ENCODE data around the gene BLMH.
"Not testable (repeated sequence)": the region's sequence is repeated elsewhere in the genome, so short reads cannot be mapped to it uniquely, and the experiment has no call there.

BLMH gene

GRCh38 chr17:30225919-30226553, 65.7 kb downstream of the BLMH start:
- DNase-seq = no peak

- no peak for DNase-seq
These were observed 66.6 kb downstream of the BLMH start for GRCh38 chr17:30225112-30225511.

GRCh38 chr17:30224419-30224960, 67.3 kb downstream of the BLMH start:
- no peak for DNase-seq

- no peak for DNase-seq
These were observed 69.0 kb downstream of the BLMH start for GRCh38 chr17:30222721-30223175.

- no peak for DNase-seq
These were observed 69.5 kb downstream of the BLMH start for GRCh38 chr17:30222251-30222650.

GRCh38 chr17:30221346-30221745, 70.4 kb downstream of the BLMH start:
- no peak for DNase-seq

- DNase-seq = no peak
These were observed 71.3 kb downstream of the BLMH start for GRCh38 chr17:30220414-30220813.

- no peak for DNase-seq
These were observed 71.9 kb downstream of the BLMH start for GRCh38 chr17:30219833-30220232.

- no peak for DNase-seq
These were observed 72.4 kb downstream of the BLMH start for GRCh38 chr17:30219315-30219714.

GRCh38 chr17:30218799-30219198, 72.9 kb downstream of the BLMH start:
- no peak for DNase-seq

GRCh38 chr17:30217746-30218245, 73.9 kb downstream of the BLMH start:
- no peak for DNase-seq

GRCh38 chr17:30217054-30217453, 74.7 kb downstream of the BLMH start:
- no peak for DNase-seq

- DNase-seq = no peak
These were observed 79.0 kb downstream of the BLMH start for GRCh38 chr17:30212750-30213149.

- DNase-seq = no peak
These were observed 80.4 kb downstream of the BLMH start for GRCh38 chr17:30211371-30211770.

GRCh38 chr17:30210901-30211300, 80.8 kb downstream of the BLMH start:
- DNase-seq = no peak

- DNase-seq = no peak
These were observed 81.4 kb downstream of the BLMH start for GRCh38 chr17:30210366-30210765.

- no peak for DNase-seq
These were observed 81.8 kb downstream of the BLMH start for GRCh38 chr17:30209930-30210329.

- no peak for DNase-seq
These were observed 83.5 kb downstream of the BLMH start for GRCh38 chr17:30208214-30208613.

- DNase-seq = no peak
These were observed 84.1 kb downstream of the BLMH start for GRCh38 chr17:30207655-30208054.

GRCh38 chr17:30203471-30203981, 88.2 kb downstream of the BLMH start:
- DNase-seq = no peak

- DNase-seq = not testable (repeated sequence)
These were observed 91.1 kb downstream of the BLMH start for GRCh38 chr17:30200656-30201055.

- DNase-seq = no peak
These were observed 91.6 kb downstream of the BLMH start for GRCh38 chr17:30200106-30200505.

GRCh38 chr17:30199600-30199999, 92.1 kb downstream of the BLMH start:
- DNase-seq = no peak

All from NCI-H524 (cell line).